AG04450 (cell line): ENCODE measurements around the gene CYS1. TPM values are rescaled to one million over a fixed set of nuclear protein-coding genes. Genes with fewer than 3 reads are reported as not detected.
A peak's percentile ranks its signal among the peaks of the same experiment; 100 is the strongest.

ENCODE experiments used
- CTCF ChIA-PET: fragments of 300-600, 350-600 bp; formaldehyde crosslinking; extraction: SDS; loops from one replicate; lab custom pipeline; 2022; ENCODE audit warnings: antibody characterized with exemption, inconsistent platforms; lab: Charles Lee
- POLR2A ChIA-PET: fragments of 350-600 bp; formaldehyde crosslinking; extraction: SDS; loops from one replicate; lab custom pipeline; 2021; ENCODE audit warnings: antibody characterized with exemption, inconsistent platforms; lab: Yijun Ruan, JAX
- DNase-seq: peaks from one replicate; pipeline ENCODE4 v3.0.0-alpha.2; 2011; ENCODE audit warnings: low read depth, low spot score
- H3K27ac ChIP-seq: one replicate; pipeline ENCODE4 v1.5.1; 2012; ENCODE audit warnings: low read depth, low read length, control low read depth
- H3K27me3 ChIP-seq: one replicate; pipeline ENCODE4 v1.6.0; 2012; ENCODE audit warnings: low read length; ENCODE audit not compliant: control insufficient read depth, insufficient read depth
- H3K4me3 ChIP-seq: 2 replicates; pipeline ENCODE4 v1.5.1; 2011; ENCODE audit warnings: mild to moderate bottlenecking, low read depth, low read length, control low read depth
- H3K9me3 ChIP-seq: 2 replicates; pipeline ENCODE4 v1.5.1; 2012; ENCODE audit warnings: low read length; ENCODE audit not compliant: control insufficient read depth, insufficient read depth
- polyA plus RNA-seq: library from polyadenylated mRNA; depleted of rRNA; stranded (reverse); fragments of >200 nt; gene quantifications from 2 replicates; pipeline ENCODE4 v1.2.3, GENCODE V29; 2011
- TF ChIP-seq, protein P1 (sequence below): IDR thresholded peaks from 2 replicates; pipeline ENCODE4 v1.5.1; 2011; ENCODE audit warnings: low read depth, low read length, control low read depth, inconsistent platforms

CYS1 gene
- polyA plus RNA-seq, 1 experiment: 0.12 TPM

DNA sequence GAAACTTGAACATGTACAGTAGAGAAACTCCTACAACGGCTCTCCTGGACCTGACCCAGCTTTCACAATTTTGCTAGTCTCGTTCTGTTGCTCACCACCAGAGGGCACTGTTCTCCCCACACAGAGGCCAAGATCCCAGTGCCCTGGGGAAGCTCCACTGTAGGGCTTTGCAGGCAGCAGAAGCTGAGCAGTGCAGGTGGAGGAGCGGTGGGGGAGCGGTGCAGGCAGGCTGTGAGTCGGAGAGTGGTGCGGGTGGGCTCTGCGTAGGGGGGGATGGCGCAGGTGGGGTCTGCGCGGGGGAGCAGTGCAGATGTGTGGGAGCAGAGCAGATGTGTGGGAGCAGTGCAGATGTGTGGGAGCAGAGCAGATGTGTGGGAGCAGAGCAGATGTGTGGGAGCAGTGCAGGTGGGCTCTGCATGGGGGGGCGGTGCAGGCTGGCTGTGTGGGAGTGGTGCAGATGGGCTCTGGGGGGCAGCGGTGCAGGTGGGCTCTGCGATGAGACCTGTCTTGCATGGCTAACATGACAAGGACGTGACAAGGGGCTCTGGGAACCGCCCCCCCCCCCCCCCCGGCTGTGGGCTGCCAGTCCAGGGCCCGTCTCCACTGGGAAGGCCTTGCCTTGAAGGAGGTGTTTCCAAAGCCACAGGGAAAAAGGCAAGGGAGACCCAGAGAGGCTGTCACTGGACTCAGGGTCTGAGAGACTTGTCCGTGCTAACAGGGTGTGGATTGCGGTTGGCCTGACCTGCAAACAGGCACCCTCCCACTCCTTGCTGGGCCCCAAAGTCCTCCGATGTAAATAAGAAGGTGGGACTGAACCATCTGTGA, 7.3 kb downstream of the CYS1 start:
- ChIA-PET POLR2A (interaction anchor here (0.6 to 1.3 kb wide), 5 partner anchors 24 to 362 kb away, joined by 3 to 13 read pairs (median 4); no protein-coding TSS in a partner anchor), CTCF (interaction anchor here (0.6 to 6.8 kb wide), 52 partner anchors 9 to 664 kb away, joined by 3 to 158 read pairs (median 4); no protein-coding TSS in a partner anchor)
- peak; percentile 71 for DNase-seq
- no peaks in the 10 kb centered on the region for H3K9me3 ChIP-seq
- H3K4me3 ChIP-seq: no peak overlapping the region
- H3K27me3 ChIP-seq: peaks cover 39% of the 10 kb centered on the region
- TF ChIP-seq, protein P1, sequence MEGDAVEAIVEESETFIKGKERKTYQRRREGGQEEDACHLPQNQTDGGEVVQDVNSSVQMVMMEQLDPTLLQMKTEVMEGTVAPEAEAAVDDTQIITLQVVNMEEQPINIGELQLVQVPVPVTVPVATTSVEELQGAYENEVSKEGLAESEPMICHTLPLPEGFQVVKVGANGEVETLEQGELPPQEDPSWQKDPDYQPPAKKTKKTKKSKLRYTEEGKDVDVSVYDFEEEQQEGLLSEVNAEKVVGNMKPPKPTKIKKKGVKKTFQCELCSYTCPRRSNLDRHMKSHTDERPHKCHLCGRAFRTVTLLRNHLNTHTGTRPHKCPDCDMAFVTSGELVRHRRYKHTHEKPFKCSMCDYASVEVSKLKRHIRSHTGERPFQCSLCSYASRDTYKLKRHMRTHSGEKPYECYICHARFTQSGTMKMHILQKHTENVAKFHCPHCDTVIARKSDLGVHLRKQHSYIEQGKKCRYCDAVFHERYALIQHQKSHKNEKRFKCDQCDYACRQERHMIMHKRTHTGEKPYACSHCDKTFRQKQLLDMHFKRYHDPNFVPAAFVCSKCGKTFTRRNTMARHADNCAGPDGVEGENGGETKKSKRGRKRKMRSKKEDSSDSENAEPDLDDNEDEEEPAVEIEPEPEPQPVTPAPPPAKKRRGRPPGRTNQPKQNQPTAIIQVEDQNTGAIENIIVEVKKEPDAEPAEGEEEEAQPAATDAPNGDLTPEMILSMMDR: peak; percentile 88
- no peak overlapping the region for H3K27ac ChIP-seq

DNA sequence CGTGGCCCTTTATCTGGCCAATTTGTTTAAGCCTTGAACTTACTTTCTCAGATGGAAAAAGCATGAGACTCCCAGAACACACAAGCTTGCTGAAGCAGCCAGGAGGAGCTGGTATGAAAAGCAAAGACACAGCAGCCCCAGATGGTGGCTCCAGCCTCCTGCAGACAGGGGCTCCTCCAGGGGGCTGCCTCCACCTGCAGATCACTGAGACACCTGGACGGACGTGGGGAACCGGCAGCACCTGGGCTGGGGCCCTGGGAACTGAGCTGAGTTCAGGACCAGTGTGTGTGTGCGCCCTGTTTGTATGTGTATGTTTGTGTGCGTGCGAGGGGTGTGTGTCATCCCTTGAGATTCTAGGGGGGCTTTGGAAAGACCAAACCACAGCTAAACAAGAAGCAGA, 8.6 kb downstream of the CYS1 start:
- no peak overlapping the region for H3K27ac ChIP-seq
- no peaks in the 10 kb centered on the region for H3K9me3 ChIP-seq
- DNase-seq: no peak
- CTCF ChIA-PET: interaction anchor here (0.6 to 6.8 kb wide), 22 partner anchors 11 to 596 kb away, joined by 3 to 158 read pairs (median 9); no protein-coding TSS in a partner anchor
- H3K4me3 ChIP-seq: no peak overlapping the region
- peaks cover 28% of the 10 kb centered on the region for H3K27me3 ChIP-seq
- POLR2A ChIA-PET: interaction anchor here (0.8 kb wide), 1 partner anchor 338 kb away, joined by 3 read pairs; no protein-coding TSS in a partner anchor
- TF ChIP-seq, protein P1: no peak

DNA sequence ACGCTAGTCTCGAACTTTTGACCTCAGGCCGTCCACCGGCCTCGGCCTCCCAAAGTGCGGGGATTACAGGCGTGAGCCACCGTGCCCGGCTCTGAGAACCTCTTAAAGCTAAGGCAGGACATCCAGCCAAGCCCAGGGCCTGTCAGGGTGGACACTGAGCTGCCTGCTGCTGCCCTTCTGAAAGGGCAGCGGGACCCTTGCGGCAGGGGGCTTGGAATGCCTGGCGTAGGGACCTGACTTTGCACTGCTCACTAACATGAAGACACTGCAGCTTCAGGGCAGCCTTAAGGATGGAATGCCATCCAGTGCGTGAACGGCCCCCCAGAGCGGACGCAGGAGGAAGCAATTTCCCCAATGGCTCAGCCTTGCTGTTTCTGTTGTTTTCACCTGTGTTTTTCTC, 9.0 kb downstream of the CYS1 start:
- POLR2A ChIA-PET: no interaction called here
- Histone ChIP-seq H3K4me3 (no peak overlapping the region), H3K27me3 (peaks cover 27% of the 10 kb centered on the region), H3K27ac (no peak overlapping the region), H3K9me3 (no peaks in the 10 kb centered on the region; the same call in 1 of the 2 replicates)
- CTCF ChIA-PET: interaction anchor here (0.6 to 6.8 kb wide), 15 partner anchors 10 to 452 kb away, joined by 3 to 158 read pairs (median 17); no protein-coding TSS in a partner anchor
- no peak for DNase-seq
- TF ChIP-seq, protein P1: no peak

DNA sequence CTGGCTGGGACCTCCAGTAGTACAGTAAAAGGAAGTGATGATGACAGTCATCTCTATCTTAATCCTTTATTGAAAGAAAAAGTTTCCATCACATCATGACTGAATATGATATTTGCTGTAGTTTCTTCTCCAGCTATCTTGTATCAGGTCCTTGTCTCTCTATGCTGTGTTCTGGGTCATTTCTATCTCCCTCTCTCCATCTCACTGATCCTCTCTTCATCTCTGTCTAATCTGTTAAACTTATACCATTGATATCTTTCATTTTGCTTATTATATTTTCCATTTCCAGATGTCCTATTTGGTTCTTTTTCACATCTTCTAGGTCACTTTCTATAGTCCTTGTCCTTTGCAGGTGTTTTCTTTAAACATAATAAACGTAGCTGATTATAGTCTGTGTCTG, 12.3 kb downstream of the CYS1 start:
- ChIA-PET CTCF (interaction anchor here (0.6 to 3.8 kb wide), 4 partner anchors 59 to 367 kb away, joined by 3 to 25 read pairs (median 4); no protein-coding TSS in a partner anchor), POLR2A (no interaction called here)
- H3K27me3 ChIP-seq: peaks cover 7% of the 10 kb centered on the region
- DNase-seq: no peak
- H3K9me3 ChIP-seq: no peaks in the 10 kb centered on the region; the same call in 1 of the 2 replicates
- TF ChIP-seq, protein P1: no peak
- no peak overlapping the region for H3K27ac ChIP-seq
- no peak overlapping the region for H3K4me3 ChIP-seq
